Measurements from ENCODE around the gene VGLL3.

- TF ChIP-seq CTCF (IDR thresholded peaks at IDR 0.05) (no peak), POLR2A (IDR thresholded peaks at IDR 0.05) (no peak)
Measured at GRCh38 chr3:87002346-87002745, 11.4 kb upstream of the VGLL3 start.
